Stimulated activated effector memory CD8-positive, alpha-beta T cell treated with anti-CD3 and anti-CD28 coated beads, Interleukin-12 subunit alpha, Interleukin-12 subunit beta, amount 100 ng/mL, for 72 hours (primary cell): ENCODE data around the gene TRAF1.
A peak's percentile ranks its signal among the peaks of the same experiment; 100 is the strongest.

ENCODE experiments used
- ATAC-seq: fragments of 150-1000 bp; cut with Tn5 transposase; 2 replicates; pipeline ENCODE4 v1.10.0; 2021
- DNase-seq, 2 donors: peaks; one replicate each; pipeline ENCODE4 v3.0.0; 2021 to 2022; ENCODE audit warnings: low spot score in 2 of 2
- H3K27ac Mint-ChIP-seq: one replicate; pipeline ENCODE4 v1.8.0; 2022; ENCODE audit warnings: mild to moderate bottlenecking, mixed read lengths
- H3K36me3 Mint-ChIP-seq: one replicate; pipeline ENCODE4 v1.8.0; 2022; ENCODE audit warnings: mild to moderate bottlenecking, mixed read lengths
- H3K4me1 Mint-ChIP-seq: one replicate; pipeline ENCODE4 v1.8.0; 2022; ENCODE audit warnings: mixed read lengths
- H3K4me3 Mint-ChIP-seq: one replicate; pipeline ENCODE4 v1.8.0; 2022; ENCODE audit warnings: mild to moderate bottlenecking, mixed read lengths
- H3K9me3 Mint-ChIP-seq: one replicate; pipeline ENCODE4 v1.8.0; 2022; ENCODE audit warnings: mixed read lengths

TRAF1 gene

DNA sequence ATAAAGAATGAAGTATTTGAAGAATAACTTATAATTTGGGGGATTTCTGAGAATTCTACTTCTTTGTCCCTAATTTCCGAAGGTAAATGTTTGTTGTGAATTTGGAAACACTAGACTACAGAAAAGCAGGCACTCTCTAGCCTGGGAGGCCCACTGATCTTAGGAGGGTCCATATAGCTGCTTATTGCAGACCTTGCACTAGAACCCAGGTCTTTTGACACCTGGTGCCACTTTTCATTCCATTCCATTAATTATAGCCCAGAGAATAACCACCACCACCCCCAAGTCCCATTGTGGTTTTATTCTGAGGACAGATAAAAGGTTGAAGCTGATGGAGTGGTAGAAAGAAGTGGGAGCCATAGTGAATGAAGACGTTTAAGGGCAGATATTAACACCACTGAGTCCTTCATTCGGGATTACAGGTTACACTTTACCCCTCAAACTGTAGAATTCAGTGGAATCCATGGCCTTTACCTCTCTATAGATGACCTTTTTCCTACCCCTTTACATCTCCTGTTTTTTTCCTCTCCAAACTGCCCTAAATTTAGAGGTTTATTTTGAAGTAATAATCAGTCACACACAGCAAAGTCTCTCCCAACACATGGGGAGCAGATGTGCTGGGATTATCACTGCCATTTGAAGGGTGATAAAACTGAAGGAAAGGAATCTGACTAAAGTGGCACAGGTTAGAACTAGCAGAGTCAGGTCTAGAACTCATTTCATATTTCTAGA lies 71.8 kb downstream of the TRAF1 start:
- no peak for DNase-seq
- Mint-ChIP-seq H3K4me3 (no peak overlapping the region), H3K27ac (peak overlapping the region; percentile 77), H3K4me1 (peaks cover 19% of the 10 kb centered on the region), H3K36me3 (peaks cover 100% of the 10 kb centered on the region), H3K9me3 (no peaks in the 10 kb centered on the region)
- no peak for ATAC-seq

DNA sequence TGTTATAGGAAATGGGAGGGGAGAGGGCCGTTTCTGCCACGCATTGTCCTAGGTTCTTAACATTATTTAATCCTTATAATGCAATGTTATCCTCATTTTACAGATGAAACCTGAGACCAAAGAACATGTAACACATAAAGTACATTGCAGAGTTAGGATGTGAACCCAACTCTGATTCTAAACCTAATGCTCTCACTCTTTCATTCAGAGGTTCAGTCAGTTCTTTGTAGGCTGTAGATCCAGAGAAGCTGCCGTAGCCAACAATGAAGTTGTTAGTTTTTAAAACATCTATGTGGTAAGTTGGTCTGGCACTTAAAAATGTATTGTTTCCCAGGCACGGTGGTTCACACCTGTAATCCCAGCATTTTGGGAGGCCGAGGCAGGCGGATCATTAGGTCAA lies 73.4 kb downstream of the TRAF1 start:
- H3K36me3 Mint-ChIP-seq, result peaks cover 100% of the 10 kb centered on the region
- ATAC-seq, result no peak
- H3K4me3 Mint-ChIP-seq, result no peak overlapping the region
- peaks cover 24% of the 10 kb centered on the region for H3K4me1 Mint-ChIP-seq
- no peaks in the 10 kb centered on the region for H3K9me3 Mint-ChIP-seq
- no peak for DNase-seq
- H3K27ac Mint-ChIP-seq, result peak overlapping the region; percentile 79
